IMR-90 (cell line): Measurements from ENCODE around the gene NFYC. TPM values are rescaled to one million over a fixed set of nuclear protein-coding genes. Genes with fewer than 3 reads are reported as not detected.

Experiments used
- ATAC-seq: fragments of 200-7000 bp; cut with Tn5 transposase; 2 replicates; pipeline ENCODE4 v1.9.1; 2020; ENCODE audit warnings: low read depth, mild to moderate bottlenecking, moderate library complexity
- BruUV-seq: library from RNA; stranded (reverse); fragments of 400-500 nt; replicated peaks from 2 replicates; lab custom pipeline; 2021; lab: Mats Ljungman, UMichigan
- CTCF ChIA-PET: fragments of 300-600 bp; formaldehyde crosslinking; extraction: SDS; loops from one replicate; lab custom pipeline; 2021; ENCODE audit warnings: antibody characterized with exemption; lab: Yijun Ruan, JAX
- POLR2A ChIA-PET: fragments of 300-600 bp; sonication (Branson Sonifier 250); formaldehyde crosslinking; loops from one replicate; lab custom pipeline; 2022; ENCODE audit warnings: antibody characterized with exemption; ENCODE audit not compliant: unreplicated experiment; lab: Charles Lee
- DNase-seq: peaks from one replicate; pipeline ENCODE4 v3.0.0; 2013
- H2AFZ ChIP-seq: replicated peaks from 2 replicates; pipeline ENCODE3; 2013; ENCODE audit warnings: low read length, mild to moderate bottlenecking; ENCODE audit not compliant: poor library complexity
- H2AK5ac ChIP-seq: 2 replicates; pipeline ENCODE4 v1.6.1; 2013; ENCODE audit warnings: low read depth, low read length, inconsistent platforms
- H2AK9ac ChIP-seq: replicated peaks from 2 replicates; pipeline ENCODE3; 2013; ENCODE audit warnings: mild to moderate bottlenecking, low read depth, low read length, moderate library complexity; ENCODE audit not compliant: poor library complexity
- H2BK120ac ChIP-seq: 2 replicates; pipeline ENCODE4 v1.6.1; 2013; ENCODE audit warnings: low read depth, low read length, inconsistent platforms
- H2BK15ac ChIP-seq: 3 replicates; pipeline ENCODE4 v1.6.1; 2013; ENCODE audit warnings: low read depth, low read length, inconsistent platforms
- H2BK20ac ChIP-seq: 2 replicates; pipeline ENCODE4 v1.6.1; 2013; ENCODE audit warnings: low read depth, mild to moderate bottlenecking, inconsistent platforms, low read length, moderate library complexity
- H2BK5ac ChIP-seq: 2 replicates; pipeline ENCODE4 v1.6.1; 2013; ENCODE audit warnings: mild to moderate bottlenecking, low read depth, low read length, inconsistent platforms; ENCODE audit not compliant: poor library complexity, severe bottlenecking
- H3K14ac ChIP-seq: replicated peaks from 2 replicates; pipeline ENCODE4 v1.6.1; 2013; ENCODE audit warnings: low read depth, low read length, inconsistent platforms
- H3K18ac ChIP-seq: 2 replicates; pipeline ENCODE4 v1.6.1; 2013; ENCODE audit warnings: low read depth, low read length, control low read depth
- H3K23ac ChIP-seq: 2 replicates; pipeline ENCODE4 v1.6.1; 2013; ENCODE audit warnings: low read depth, low read length, inconsistent platforms
- H3K27ac ChIP-seq: 2 replicates; pipeline ENCODE4 v1.5.1; 2013; ENCODE audit warnings: mild to moderate bottlenecking, control low read depth, low read length; ENCODE audit not compliant: insufficient read depth
- H3K27me3 ChIP-seq: 2 replicates; pipeline ENCODE4 v1.6.1; 2013; ENCODE audit warnings: low read length; ENCODE audit not compliant: control insufficient read depth, insufficient read depth
- H3K36me3 ChIP-seq: 2 replicates; pipeline ENCODE4 v1.6.1; 2013; ENCODE audit warnings: low read length, mixed read lengths; ENCODE audit not compliant: control insufficient read depth, insufficient read depth
- H3K4ac ChIP-seq: 2 replicates; pipeline ENCODE4 v1.6.1; 2013; ENCODE audit warnings: low read depth, low read length, inconsistent platforms
- H3K4me1 ChIP-seq: 2 replicates; pipeline ENCODE4 v1.6.1; 2013; ENCODE audit warnings: low read length, mixed read lengths; ENCODE audit not compliant: control insufficient read depth, insufficient read depth
- H3K4me2 ChIP-seq: 2 replicates; pipeline ENCODE4 v1.6.1; 2013; ENCODE audit warnings: low read depth, mild to moderate bottlenecking, control low read depth, low read length, moderate library complexity
- H3K4me3 ChIP-seq: 2 replicates; pipeline ENCODE4 v1.5.1; 2013; ENCODE audit warnings: low read depth, mild to moderate bottlenecking, control low read depth, low read length, moderate library complexity; ENCODE audit not compliant: insufficient read depth
- H3K56ac ChIP-seq: 2 replicates; pipeline ENCODE4 v1.6.1; 2013; ENCODE audit warnings: low read length, inconsistent platforms; ENCODE audit not compliant: insufficient read depth; ENCODE audit errors: extremely low read depth
- H3K79me1 ChIP-seq, 2 experiments: 2 replicates each; pipeline ENCODE4 v1.6.1; 2013; ENCODE audit warnings: low read length in 2 of 2, inconsistent platforms in 1 of 2, low read depth in 1 of 2
- H3K9ac ChIP-seq: 2 replicates; pipeline ENCODE4 v1.6.1; 2013; ENCODE audit warnings: low read depth, low read length, control low read depth
- H3K9me1 ChIP-seq: 2 replicates; pipeline ENCODE4 v1.6.1; 2013; ENCODE audit warnings: low read length, inconsistent platforms; ENCODE audit not compliant: insufficient read depth
- H3K9me3 ChIP-seq: 2 replicates; pipeline ENCODE4 v1.6.1; 2013; ENCODE audit warnings: low read length; ENCODE audit not compliant: control insufficient read depth, insufficient read depth
- H4K20me1 ChIP-seq: 2 replicates; pipeline ENCODE4 v1.6.1; 2013; ENCODE audit warnings: low read length, inconsistent platforms; ENCODE audit not compliant: insufficient read depth
- H4K5ac ChIP-seq: 2 replicates; pipeline ENCODE4 v1.6.1; 2013; ENCODE audit warnings: mild to moderate bottlenecking, low read depth, low read length, control low read depth
- H4K8ac ChIP-seq, 2 experiments: 2 replicates each; pipeline ENCODE4 v1.6.1; 2013; ENCODE audit warnings: low read depth in 2 of 2, low read length in 2 of 2, control low read depth in 1 of 2, inconsistent platforms in 1 of 2
- H4K91ac ChIP-seq: 2 replicates; pipeline ENCODE4 v1.6.1; 2013; ENCODE audit warnings: low read depth, low read length, inconsistent platforms; ENCODE audit not compliant: insufficient read depth
- BHLHE40 ChIP-seq: fragments of 150-350 bp; IDR thresholded peaks from 2 replicates; pipeline ENCODE4 v1.6.1; 2016; ENCODE audit warnings: mild to moderate bottlenecking, low read depth, low read length
- CEBPB ChIP-seq: IDR thresholded peaks from 2 replicates; pipeline ENCODE4 v1.6.1; 2012; ENCODE audit warnings: low read depth, low read length, improper control_type of control experiment
- MAFK ChIP-seq: IDR thresholded peaks from 2 replicates; pipeline ENCODE4 v1.6.1; 2012; ENCODE audit warnings: low read depth, low read length, improper control_type of control experiment
- MAZ ChIP-seq: IDR thresholded peaks from 2 replicates; pipeline ENCODE4 v1.6.1; 2012; ENCODE audit warnings: low read depth, mild to moderate bottlenecking, low read length, improper control_type of control experiment, moderate library complexity, borderline replicate concordance
- NFE2L2 ChIP-seq: fragments of 150-350 bp; IDR thresholded peaks from 2 replicates; pipeline ENCODE4 v1.6.1; 2016; ENCODE audit warnings: low read depth, mild to moderate bottlenecking, low read length
- POLR2A ChIP-seq: IDR thresholded peaks from 2 replicates; pipeline ENCODE4 v1.6.1; 2012; ENCODE audit warnings: mild to moderate bottlenecking, low read depth, low read length
- RFX5 ChIP-seq: IDR thresholded peaks from 2 replicates; pipeline ENCODE4 v1.8.0; 2012; ENCODE audit warnings: low read depth, mild to moderate bottlenecking, low read length, moderate library complexity
- WGBS, 2 experiments: methylation state at CpG; one replicate each; pipeline versions ENCODE4 v1.1.5 to v1.1.7; 2013; ENCODE audit warnings: missing lambda C conversion rate in 2 of 2; ENCODE audit not compliant: insufficient read length in 1 of 2; ENCODE audit errors: extremely low coverage in 2 of 2; 5-methylcytosine and 5-hydroxymethylcytosine counted together
- dilution Hi-C: fragments of 300-500 bp; cut with HindIII; formaldehyde crosslinking; loops from one replicate; pipeline ENCODE4 v1.14.3; 2018; ENCODE audit warnings: low sequenced_read_pairs; ENCODE audit not compliant: unreplicated experiment
- in situ Hi-C: fragments of 300-500 bp; cut with MboI; formaldehyde crosslinking; loops from 3 replicates; pipeline ENCODE4 v1.14.3; 2019; ENCODE audit warnings: low sequenced_read_pairs, inconsistent platforms, mixed read lengths
- intact Hi-C: fragments of 100-400 bp; cut with micrococcal nuclease; formaldehyde crosslinking; loops from 2 replicates; pipeline ENCODE4 v1.10.0; 2022
- polyA plus RNA-seq, 3 experiments: library from polyadenylated mRNA; depleted of rRNA; stranded (reverse); fragments of >200 nt; gene quantifications; 2 replicates each; pipeline ENCODE4 v1.2.3, GENCODE V29; 2012; ENCODE audit warnings: low replicate concordance in 1 of 3
- total RNA-seq: library from RNA; depleted of rRNA; stranded (reverse); fragments of >200 nt; gene quantifications from 2 replicates; pipeline ENCODE4 v1.2.3, GENCODE V29; 2012
- TF ChIP-seq, protein P1 (sequence below): conservative IDR thresholded peaks from 2 replicates; pipeline ENCODE4 v1.5.1; 2012; ENCODE audit warnings: mild to moderate bottlenecking, low read depth, low read length, improper control_type of control experiment

Gene NFYC
- total and polyA plus RNA-seq, 2 of the 4 experiments (the other 2 are of a cell fraction), result 45.2 to 62.2 TPM

DNA sequence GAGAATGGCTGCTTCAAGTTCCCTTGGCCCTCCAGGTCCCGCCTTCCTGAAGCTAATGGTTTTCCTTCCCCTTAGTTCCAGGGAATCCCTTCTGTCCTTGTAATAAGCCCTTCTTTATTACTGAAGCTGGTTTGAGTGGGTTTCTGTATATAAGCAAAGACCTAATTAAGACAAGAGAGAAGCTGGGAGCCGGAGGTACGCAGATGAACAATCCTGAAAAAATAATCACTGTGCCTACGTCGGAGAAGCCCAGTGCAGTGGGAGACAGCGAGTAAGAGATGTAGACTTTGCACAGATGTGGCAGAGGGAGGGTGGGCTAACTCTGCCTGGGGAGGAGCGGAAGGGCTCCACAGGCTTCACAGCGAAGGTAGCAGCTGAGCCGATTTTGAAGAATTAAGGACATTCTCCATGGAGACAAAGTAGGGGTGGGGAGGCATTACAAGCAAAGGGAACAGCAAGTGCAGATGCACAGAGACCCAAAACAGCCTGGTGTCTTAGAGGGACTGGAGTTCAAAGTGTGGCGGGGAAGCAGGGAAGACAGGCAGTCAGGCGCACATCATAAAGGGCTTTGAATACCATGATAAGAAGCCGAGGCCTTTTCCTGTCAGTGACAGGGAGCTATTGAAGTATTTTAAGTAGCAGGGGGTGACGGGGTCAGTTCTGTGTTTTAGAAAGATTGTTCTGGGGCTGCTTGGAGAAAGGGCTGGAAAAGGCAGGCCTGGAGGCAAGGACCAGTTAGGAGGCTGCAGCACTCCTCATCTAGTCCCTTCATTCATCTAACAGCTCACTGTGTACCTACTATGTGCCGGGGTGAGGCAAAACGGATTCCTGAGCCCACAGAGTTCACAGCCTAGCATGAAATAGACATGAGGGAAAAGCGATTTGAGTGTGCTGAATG, 32.5 kb upstream of the NFYC start:
- no peak overlapping the region for H3K9ac ChIP-seq
- no peaks in the 10 kb centered on the region; the same call in 1 of the 2 replicates for H3K4me1 ChIP-seq
- H2BK15ac ChIP-seq, result no peak overlapping the region
- no peak overlapping the region for H3K14ac ChIP-seq
- H3K27me3 ChIP-seq, result peaks cover 48% of the 10 kb centered on the region
- H3K4me3 ChIP-seq, result no peak overlapping the region
- H3K4ac ChIP-seq, result no peak overlapping the region
- in situ Hi-C loops (no loop called here), intact Hi-C loops (no loop called here), dilution Hi-C loops (no loop called here)
- no peak overlapping the region for H2BK20ac ChIP-seq
- no peak overlapping the region for H3K27ac ChIP-seq
- H2AK5ac ChIP-seq, result no peak overlapping the region
- no TSS peak for BruUV-seq
- ATAC-seq, result no peak
- H3K23ac ChIP-seq, result no peak overlapping the region
- DNase-seq, result no peak
- peaks cover 3% of the 10 kb centered on the region; the same call in 1 of the 2 replicates for H3K9me3 ChIP-seq
- no peak overlapping the region for H2AK9ac ChIP-seq
- peaks cover 6% of the 10 kb centered on the region; the same call in 1 of the 2 replicates for H3K9me1 ChIP-seq
- POLR2A ChIA-PET, result no interaction called here
- H4K91ac ChIP-seq, result no peak overlapping the region
- H3K36me3 ChIP-seq, result no peaks in the 10 kb centered on the region
- H4K20me1 ChIP-seq, result no peaks in the 10 kb centered on the region
- H2AFZ ChIP-seq, result no peak overlapping the region
- no peaks in the 10 kb centered on the region for H3K79me1 ChIP-seq
- no peak overlapping the region for H3K18ac ChIP-seq
- H2BK120ac ChIP-seq, result no peak overlapping the region
- CTCF ChIA-PET, result no interaction called here
- no peak overlapping the region for H2BK5ac ChIP-seq
- no peak overlapping the region for H4K5ac ChIP-seq
- H3K4me2 ChIP-seq, result no peak overlapping the region
- TF ChIP-seq MAFK, result no peak
- TF ChIP-seq MAZ, result no peak
- no peak for TF ChIP-seq POLR2A
- no peak for TF ChIP-seq NFE2L2
- no peak for TF ChIP-seq CEBPB
- TF ChIP-seq BHLHE40, result no peak
- TF ChIP-seq, protein P1, sequence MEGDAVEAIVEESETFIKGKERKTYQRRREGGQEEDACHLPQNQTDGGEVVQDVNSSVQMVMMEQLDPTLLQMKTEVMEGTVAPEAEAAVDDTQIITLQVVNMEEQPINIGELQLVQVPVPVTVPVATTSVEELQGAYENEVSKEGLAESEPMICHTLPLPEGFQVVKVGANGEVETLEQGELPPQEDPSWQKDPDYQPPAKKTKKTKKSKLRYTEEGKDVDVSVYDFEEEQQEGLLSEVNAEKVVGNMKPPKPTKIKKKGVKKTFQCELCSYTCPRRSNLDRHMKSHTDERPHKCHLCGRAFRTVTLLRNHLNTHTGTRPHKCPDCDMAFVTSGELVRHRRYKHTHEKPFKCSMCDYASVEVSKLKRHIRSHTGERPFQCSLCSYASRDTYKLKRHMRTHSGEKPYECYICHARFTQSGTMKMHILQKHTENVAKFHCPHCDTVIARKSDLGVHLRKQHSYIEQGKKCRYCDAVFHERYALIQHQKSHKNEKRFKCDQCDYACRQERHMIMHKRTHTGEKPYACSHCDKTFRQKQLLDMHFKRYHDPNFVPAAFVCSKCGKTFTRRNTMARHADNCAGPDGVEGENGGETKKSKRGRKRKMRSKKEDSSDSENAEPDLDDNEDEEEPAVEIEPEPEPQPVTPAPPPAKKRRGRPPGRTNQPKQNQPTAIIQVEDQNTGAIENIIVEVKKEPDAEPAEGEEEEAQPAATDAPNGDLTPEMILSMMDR, result no peak
- TF ChIP-seq RFX5, result no peak
- H3K56ac ChIP-seq, result no peak overlapping the region
- H4K8ac ChIP-seq, result no peak overlapping the region
- WGBS, 2 experiments, result 22% methylated on average over 14 of the region's 16 CpGs; no CpG with 5 or more reads in 1 of the 2 experiments
